ENCODE results near the gene PLSCR1. TPM values are rescaled to one million over a fixed set of nuclear protein-coding genes. Genes with fewer than 3 reads are reported as not detected.

PLSCR1 gene
- polyA plus RNA-seq, 3 donors: 103 to 221 (median 127) TPM

- TF ChIP-seq CTCF (IDR thresholded peaks at IDR 0.05): no peak
- intact Hi-C loops (cut with micrococcal nuclease): loop anchor here in 1 of 2 donors (10.0 kb wide), 1 partner anchor 54 kb away; no protein-coding TSS in a partner anchor
- peaks cover 0 to 8% (median 0%) of the 10 kb centered on the region in 7 donors for H3K9me3 Mint-ChIP-seq
- no peak overlapping the region for H2AFZ ChIP-seq (ENCODE audit: insufficient read depth, low read depth, low read length, poor library complexity, severe bottlenecking)
- peaks cover 0 to 2% (median 0%) of the 10 kb centered on the region in 3 donors for H3K27me3 Mint-ChIP-seq (ENCODE audit: low read depth in 3 of 3)
- peaks cover 29% of the 10 kb centered on the region for H3K4me1 Mint-ChIP-seq
- peak in 2 of 3 donors; percentile 51 to 60 for DNase-seq
- no peaks in the 10 kb centered on the region for H3K36me3 Mint-ChIP-seq
- H4K20me1 ChIP-seq (ENCODE audit: insufficient read depth, low read length): no peaks in the 10 kb centered on the region
- peak overlapping the region; percentile 5 for H3K4me2 ChIP-seq (replicated peaks; ENCODE audit: extremely low read depth, low read length, poor library complexity, severe bottlenecking)
- no peak overlapping the region for H3K9ac ChIP-seq (ENCODE audit: insufficient read depth, low read length, poor library complexity, severe bottlenecking)
- peak overlapping the region in 1 of 7 donors; percentile 13 for H3K27ac Mint-ChIP-seq
- H3K9me3 ChIP-seq (replicated peaks in 1 of 2; ENCODE audit: control insufficient read depth in 1 of 2, insufficient read depth in 1 of 2, low read length in 2 of 2): no peaks in the 10 kb centered on the region
- H3K4me3 ChIP-seq (replicated peaks in 1 of 3; ENCODE audit: low read depth in 2 of 3, low read length in 3 of 3): peak overlapping the region in 1 of 3 experiments; percentile 27
- WGBS (ENCODE audit: insufficient coverage): no CpG with 5 or more reads among the region's 2 CpGs
- peaks cover 23 to 30% of the 10 kb centered on the region in 2 donors for H3K4me1 ChIP-seq (ENCODE audit: control insufficient read depth in 1 of 2, insufficient read depth in 2 of 2, low read length in 2 of 2)
- H3K36me3 ChIP-seq (replicated peaks in 1 of 2; ENCODE audit: control insufficient read depth in 1 of 2, insufficient read depth in 2 of 2, low read length in 2 of 2): no peaks in the 10 kb centered on the region
- H3K4me3 Mint-ChIP-seq: no peak overlapping the region
- peak overlapping the region in 1 of 2 donors; percentile 24 for H3K27ac ChIP-seq (ENCODE audit: low read depth in 1 of 2, low read length in 2 of 2)
- no peaks in the 10 kb centered on the region for H3K79me2 ChIP-seq (ENCODE audit: insufficient read depth, low read length)
- no peaks in the 10 kb centered on the region for H3K27me3 ChIP-seq (ENCODE audit: control insufficient read depth in 2 of 2, insufficient read depth in 2 of 2, low read length in 2 of 2)
These were observed 14.4 kb upstream of the PLSCR1 start for GRCh38 chr3:146558781-146559180.

DNA sequence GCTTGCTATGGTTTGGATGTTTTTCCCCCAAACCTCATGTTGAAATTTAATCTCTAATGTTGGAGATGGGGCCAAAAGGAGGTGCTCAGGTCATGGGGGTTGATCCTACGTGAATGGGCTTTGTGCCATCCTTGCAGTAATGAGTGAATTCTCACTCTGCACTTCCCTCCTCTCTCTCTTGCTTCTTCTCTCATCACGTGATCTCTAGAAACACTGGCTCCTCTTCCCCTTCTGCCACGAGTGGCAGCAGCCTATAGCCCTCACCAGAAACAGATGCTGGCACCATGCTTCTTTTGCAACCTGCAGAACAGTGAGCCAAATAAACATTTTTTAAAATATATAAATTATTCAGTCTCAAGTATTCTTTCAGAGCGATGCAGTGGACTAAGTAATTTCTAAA, 13.3 kb upstream of the PLSCR1 start:
- H3K9me3 Mint-ChIP-seq: peaks cover 0 to 8% (median 0%) of the 10 kb centered on the region in 7 donors
- Histone ChIP-seq H3K27me3 (ENCODE audit: control insufficient read depth in 2 of 2, insufficient read depth in 2 of 2, low read length in 2 of 2) (no peaks in the 10 kb centered on the region), H2AFZ (ENCODE audit: insufficient read depth, low read depth, low read length, poor library complexity, severe bottlenecking) (no peak overlapping the region), H3K27ac (ENCODE audit: low read depth in 1 of 2, low read length in 2 of 2) (peak overlapping the region in 1 of 2 donors; percentile 14), H3K36me3 (replicated peaks in 1 of 2; ENCODE audit: control insufficient read depth in 1 of 2, insufficient read depth in 2 of 2, low read length in 2 of 2) (no peaks in the 10 kb centered on the region), H3K9ac (ENCODE audit: insufficient read depth, low read length, poor library complexity, severe bottlenecking) (no peak overlapping the region), H4K20me1 (ENCODE audit: insufficient read depth, low read length) (no peaks in the 10 kb centered on the region), H3K4me2 (replicated peaks; ENCODE audit: extremely low read depth, low read length, poor library complexity, severe bottlenecking) (no peak overlapping the region), H3K79me2 (ENCODE audit: insufficient read depth, low read length) (no peaks in the 10 kb centered on the region), H3K4me1 (ENCODE audit: control insufficient read depth in 1 of 2, insufficient read depth in 2 of 2, low read length in 2 of 2) (peaks cover 30 to 38% of the 10 kb centered on the region in 2 donors), H3K9me3 (replicated peaks in 1 of 2; ENCODE audit: control insufficient read depth in 1 of 2, insufficient read depth in 1 of 2, low read length in 2 of 2) (no peaks in the 10 kb centered on the region), H3K4me3 (replicated peaks in 1 of 3; ENCODE audit: low read depth in 2 of 3, low read length in 3 of 3) (no peak overlapping the region)
- WGBS (ENCODE audit: insufficient coverage): no CpG with 5 or more reads among the region's 4 CpGs
- no peaks in the 10 kb centered on the region for H3K27me3 Mint-ChIP-seq (ENCODE audit: low read depth in 3 of 3)
- TF ChIP-seq CTCF (IDR thresholded peaks at IDR 0.05): no peak
- no peaks in the 10 kb centered on the region for H3K36me3 Mint-ChIP-seq
- peaks cover 38% of the 10 kb centered on the region for H3K4me1 Mint-ChIP-seq
- intact Hi-C loops (cut with micrococcal nuclease): loop anchor here in 1 of 2 donors (10.0 kb wide), 1 partner anchor 53 kb away; no protein-coding TSS in a partner anchor
- H3K4me3 Mint-ChIP-seq: peak overlapping the region in 1 of 2 donors; percentile 49
- peak overlapping the region in 5 of 7 donors; percentile 11 to 62 (median 47) for H3K27ac Mint-ChIP-seq
- peak in 2 of 3 donors; percentile 56 to 59 for DNase-seq
